GM23248 (cell line): ENCODE measurements around the gene NBPF9.
"Not testable (repeated sequence)": the region's sequence is repeated elsewhere in the genome, so short reads cannot be mapped to it uniquely, and the experiment has no call there.

Experiments
- EZH2 ChIP-seq: fragments of 200-600 bp; sonication (generic); IDR thresholded peaks from 2 replicates; pipeline ENCODE4 v1.6.1; 2018; ENCODE audit warnings: antibody characterized with exemption, mild to moderate bottlenecking; ENCODE audit not compliant: insufficient read depth, poor library complexity, severe bottlenecking
- EZH2phosphoT487 ChIP-seq: fragments of 200-600 bp; sonication (generic); IDR thresholded peaks from 2 replicates; pipeline ENCODE4 v1.6.1; 2018; ENCODE audit warnings: antibody characterized with exemption, moderate library complexity, mild to moderate bottlenecking, low read depth; ENCODE audit not compliant: insufficient read depth

- TF ChIP-seq EZH2, EZH2phosphoT487: not testable (repeated sequence)
Observed at GRCh38 chr1:149123948-149124926, 20.9 kb upstream of the NBPF9 start.
